NCI-H1092 (cell line): Measurements from ENCODE around the gene NR3C2.

Experiments
- DNase-seq: peaks from one replicate; lab custom pipeline; 2025; lab: John Stamatoyannopoulos, UW

NR3C2 gene

GRCh38 chr4:148441986-148442831 lies at the start of gene NR3C2:
NR3C2 (minus strand) TSS chr4:148442414.
- DNase-seq = peak; percentile 45

GRCh38 chr4:148487181-148487580 lies 45.0 kb upstream of the NR3C2 start:
- no peak for DNase-seq

- DNase-seq = no peak
These were observed 39.4 kb upstream of the NR3C2 start for GRCh38 chr4:148481636-148482035.

- DNase-seq = no peak
These were observed 35.1 kb upstream of the NR3C2 start for GRCh38 chr4:148477276-148477675.

- no peak for DNase-seq
These were observed 27.7 kb upstream of the NR3C2 start for GRCh38 chr4:148469938-148470337.

GRCh38 chr4:148454835-148455234 lies 12.6 kb upstream of the NR3C2 start:
- DNase-seq = no peak

GRCh38 chr4:148453833-148454232 lies 11.6 kb upstream of the NR3C2 start:
- DNase-seq = no peak

- DNase-seq = no peak
These were observed 10.8 kb upstream of the NR3C2 start for GRCh38 chr4:148452970-148453369.

- DNase-seq = no peak
These were observed 7.7 kb upstream of the NR3C2 start for GRCh38 chr4:148449921-148450320.

GRCh38 chr4:148448141-148448540 lies 5.9 kb upstream of the NR3C2 start:
- DNase-seq = no peak

GRCh38 chr4:148447681-148448080 lies 5.5 kb upstream of the NR3C2 start:
- no peak for DNase-seq

GRCh38 chr4:148445860-148446330 lies 3.7 kb upstream of the NR3C2 start:
- no peak for DNase-seq

- no peak for DNase-seq
These were observed 3.1 kb upstream of the NR3C2 start for GRCh38 chr4:148445071-148445859.

GRCh38 chr4:148444296-148445070 lies 2.3 kb upstream of the NR3C2 start:
- no peak for DNase-seq

GRCh38 chr4:148443512-148444295 lies 1.5 kb upstream of the NR3C2 start:
- DNase-seq = no peak

GRCh38 chr4:148442832-148443511 lies 758 bp upstream of the NR3C2 start:
- DNase-seq = no peak

GRCh38 chr4:148441624-148441985 lies 609 bp downstream of the NR3C2 start:
- DNase-seq = no peak

GRCh38 chr4:148438047-148438446 lies 4.2 kb downstream of the NR3C2 start:
- DNase-seq = no peak

- DNase-seq = no peak
These were observed 4.8 kb downstream of the NR3C2 start for GRCh38 chr4:148437439-148437838.

GRCh38 chr4:148436512-148436911 lies 5.7 kb downstream of the NR3C2 start:
- DNase-seq = no peak
